HepG2 (cell line): Measurements from ENCODE around the gene ZNHIT6. TPM values are rescaled to one million over a fixed set of nuclear protein-coding genes. Genes with fewer than 3 reads are reported as not detected.

Experiments
- CBX2 ChIP-seq, 2 experiments: fragments of 200-600 bp in 1 of 2; sonication (generic); formaldehyde crosslinking in 1 of 2; IDR thresholded peaks; 2 replicates each; pipeline versions ENCODE4 v1.7.0 to v1.8.1; 2018 to 2022; ENCODE audit warnings: low read depth in 2 of 2, low read length in 1 of 2, mild to moderate bottlenecking in 1 of 2, missing genetic modification reagents in 1 of 2
- HNRNPL ChIP-seq: fragments of 200-400 bp; formaldehyde crosslinking; IDR thresholded peaks from 2 replicates; pipeline ENCODE4 v1.6.1; 2017; ENCODE audit warnings: mild to moderate bottlenecking, low read depth, low read length
- JARID2 ChIP-seq: sonication (generic); formaldehyde crosslinking; IDR thresholded peaks from 2 replicates; pipeline ENCODE4 v1.8.1; 2023; ENCODE audit warnings: missing genetic modification reagents, inconsistent platforms; ENCODE audit not compliant: insufficient replicate concordance
- JUN ChIP-seq: sonication (generic); formaldehyde crosslinking; IDR thresholded peaks from 2 replicates; pipeline ENCODE4 v1.4.0; 2020; ENCODE audit warnings: mild to moderate bottlenecking, missing genetic modification reagents
- KDM5B ChIP-seq: sonication (generic); formaldehyde crosslinking; IDR thresholded peaks from 2 replicates; pipeline ENCODE4 v1.4.0; 2020; ENCODE audit warnings: missing genetic modification reagents, mild to moderate bottlenecking, borderline replicate concordance
- LCORL ChIP-seq, 2 experiments: fragments of 450-650 bp in 1 of 2; sonication (generic) in 1 of 2; formaldehyde crosslinking in 1 of 2; IDR thresholded peaks; 2 replicates each; pipeline versions ENCODE4 v1.5.0 to v1.6.1; 2017 to 2020; ENCODE audit warnings: antibody characterized with exemption in 1 of 2, missing genetic modification reagents in 1 of 2
- MED13 ChIP-seq: sonication (generic); formaldehyde crosslinking; IDR thresholded peaks from 2 replicates; pipeline ENCODE4 v1.5.0; 2020; ENCODE audit warnings: missing genetic modification reagents
- MXI1 ChIP-seq: IDR thresholded peaks from 3 replicates; pipeline ENCODE4 v1.6.1; 2012; ENCODE audit warnings: low read depth, low read length, inconsistent platforms, borderline replicate concordance
- MZF1 ChIP-seq: sonication (generic); formaldehyde crosslinking; IDR thresholded peaks from 2 replicates; pipeline ENCODE4 v1.8.1; 2023; ENCODE audit warnings: mild to moderate bottlenecking, missing genetic modification reagents, borderline replicate concordance
- ONECUT2 ChIP-seq: sonication (generic); formaldehyde crosslinking; IDR thresholded peaks from 2 replicates; pipeline ENCODE4 v1.4.0; 2020; ENCODE audit warnings: missing genetic modification reagents
- SKI ChIP-seq: fragments of 450-650 bp; IDR thresholded peaks from one replicate; pipeline ENCODE4 v1.6.1; 2018; ENCODE audit warnings: mild to moderate bottlenecking; ENCODE audit not compliant: partially characterized antibody
- TRIM24 ChIP-seq: sonication (generic); formaldehyde crosslinking; IDR thresholded peaks from 2 replicates; pipeline ENCODE4 v1.8.0; 2022; ENCODE audit warnings: mild to moderate bottlenecking, missing genetic modification reagents
- U2AF1 ChIP-seq: fragments of 200-400 bp; formaldehyde crosslinking; optimal IDR thresholded peaks from 2 replicates; pipeline ENCODE3; 2017; ENCODE audit warnings: mild to moderate bottlenecking, low read depth, low read length
- ZNF558 ChIP-seq: sonication (generic); formaldehyde crosslinking; IDR thresholded peaks from 2 replicates; pipeline ENCODE4 v1.9.0; 2022; ENCODE audit warnings: mild to moderate bottlenecking, missing genetic modification reagents, borderline replicate concordance
- ZNF598 ChIP-seq: sonication (generic); formaldehyde crosslinking; IDR thresholded peaks from 2 replicates; pipeline ENCODE4 v1.5.1; 2020; ENCODE audit warnings: mild to moderate bottlenecking, missing genetic modification reagents, borderline replicate concordance
- ZNF839 ChIP-seq: sonication (generic); formaldehyde crosslinking; IDR thresholded peaks from 2 replicates; pipeline ENCODE4 v1.4.0; 2020; ENCODE audit warnings: missing genetic modification reagents, mild to moderate bottlenecking, borderline replicate concordance
- polyA plus RNA-seq, 8 experiments: library from polyadenylated mRNA; depleted of rRNA in 3 of 8; stranded (reverse) in 7 of 8; unstranded in 1 of 8; fragments of >200 nt; fragmentation: Illumina TruSeq in 4 of 8; extraction: Trizol in 4 of 8; gene quantifications; 2 replicates each; pipeline versions ENCODE4 v1.2.1 to v1.2.3, GENCODE V29; 2011 to 2016; ENCODE audit warnings: low read depth in 4 of 8, missing spikeins in 1 of 8, mixed read lengths in 1 of 8; ENCODE audit not compliant: insufficient read depth in 1 of 8
- total RNA-seq, 5 experiments: library from RNA; depleted of rRNA; stranded (reverse); fragments of >200 nt; fragmentation: Illumina TruSeq; extraction: Trizol; gene quantifications; 2 replicates each; pipeline ENCODE4 v1.2.3, GENCODE V29; 2016; ENCODE audit warnings: low read depth in 1 of 5
- TF ChIP-seq, protein P1 (sequence below), 2 experiments: fragments of 450-650 bp in 1 of 2; sonication (generic) in 1 of 2; formaldehyde crosslinking; IDR thresholded peaks; 2 replicates each; pipeline versions ENCODE4 v1.5.0 to v1.8.0; 2020 to 2022; ENCODE audit warnings: mild to moderate bottlenecking in 1 of 2, missing genetic modification reagents in 1 of 2
- TF ChIP-seq, protein P2 (sequence below): sonication (generic); formaldehyde crosslinking; IDR thresholded peaks from 2 replicates; pipeline ENCODE4 v1.5.0; 2020; ENCODE audit warnings: missing genetic modification reagents
- TF ChIP-seq, protein P3 (sequence below): IDR thresholded peaks from 2 replicates; pipeline ENCODE4 v1.6.1; 2018; ENCODE audit warnings: missing genetic modification reagents, mild to moderate bottlenecking, missing compliant biosample characterization
- TF ChIP-seq, protein P4 (sequence below): sonication (generic); formaldehyde crosslinking; IDR thresholded peaks from 2 replicates; pipeline ENCODE4 v1.8.0; 2022; ENCODE audit warnings: missing genetic modification reagents, mild to moderate bottlenecking, moderate library complexity, borderline replicate concordance
- TF ChIP-seq, protein P5 (sequence below): IDR thresholded peaks from 2 replicates; pipeline ENCODE4 v1.6.1; 2016
- TF ChIP-seq, protein P6 (sequence below): sonication (generic); formaldehyde crosslinking; IDR thresholded peaks from 2 replicates; pipeline ENCODE4 v1.4.0; 2020; ENCODE audit warnings: mild to moderate bottlenecking, missing genetic modification reagents

ZNHIT6 gene
- total and polyA plus RNA-seq, 2 of the 13 experiments (the other 11 are each of a cell fraction or from before 2014, with no cell fraction given) = 6.0 to 15.2 TPM

DNA sequence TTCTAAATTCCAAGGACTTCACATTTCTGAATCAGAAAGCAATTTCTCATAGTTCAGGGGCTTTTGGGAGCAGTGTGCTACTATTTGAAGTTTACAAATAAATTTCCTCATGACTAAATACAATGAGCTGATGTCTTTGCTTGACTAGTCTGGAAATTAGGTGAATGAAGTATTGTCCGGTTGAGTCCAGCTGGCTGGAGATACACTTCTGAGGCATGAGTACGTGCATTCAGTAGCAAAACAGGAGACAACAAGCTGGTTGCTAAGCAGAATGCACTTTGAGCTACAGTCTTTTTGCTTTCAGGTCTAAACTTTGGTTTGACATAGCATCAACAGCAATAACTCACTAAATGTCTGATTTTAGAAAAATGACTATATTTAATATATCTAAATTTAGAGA lies 27.1 kb downstream of the ZNHIT6 start (continued):
- TF ChIP-seq U2AF1 (no peak), ZNF598 (CRISPR knock-in tag) (no peak), ZNF558 (CRISPR knock-in tag) (no peak), MZF1 (CRISPR knock-in tag) (no peak), HNRNPL (no peak), CBX2 (IDR thresholded peaks at IDR 0.05; ENCODE audit: low read depth, low read length) (no peak), CBX2 (CRISPR knock-in tag; IDR thresholded peaks at IDR 0.05; ENCODE audit: low read depth) (no peak), JARID2 (CRISPR knock-in tag) (no peak), ONECUT2 (CRISPR knock-in tag) (no peak), LCORL (IDR thresholded peaks at IDR 0.05) (no peak), LCORL (CRISPR knock-in tag; IDR thresholded peaks at IDR 0.05) (no peak), KDM5B (CRISPR knock-in tag) (no peak), JUN (no peak), MED13 (CRISPR knock-in tag) (no peak), ZNF839 (CRISPR knock-in tag) (no peak), TRIM24 (no peak), MXI1 (peak; percentile 73; the same call in 2 of the 3 replicates), SKI (peak; percentile 69)
- TF ChIP-seq, protein P1, sequence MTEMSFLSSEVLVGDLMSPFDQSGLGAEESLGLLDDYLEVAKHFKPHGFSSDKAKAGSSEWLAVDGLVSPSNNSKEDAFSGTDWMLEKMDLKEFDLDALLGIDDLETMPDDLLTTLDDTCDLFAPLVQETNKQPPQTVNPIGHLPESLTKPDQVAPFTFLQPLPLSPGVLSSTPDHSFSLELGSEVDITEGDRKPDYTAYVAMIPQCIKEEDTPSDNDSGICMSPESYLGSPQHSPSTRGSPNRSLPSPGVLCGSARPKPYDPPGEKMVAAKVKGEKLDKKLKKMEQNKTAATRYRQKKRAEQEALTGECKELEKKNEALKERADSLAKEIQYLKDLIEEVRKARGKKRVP (CRISPR knock-in tag; IDR thresholded peaks at IDR 0.05) = no peak
- TF ChIP-seq, protein P2, sequence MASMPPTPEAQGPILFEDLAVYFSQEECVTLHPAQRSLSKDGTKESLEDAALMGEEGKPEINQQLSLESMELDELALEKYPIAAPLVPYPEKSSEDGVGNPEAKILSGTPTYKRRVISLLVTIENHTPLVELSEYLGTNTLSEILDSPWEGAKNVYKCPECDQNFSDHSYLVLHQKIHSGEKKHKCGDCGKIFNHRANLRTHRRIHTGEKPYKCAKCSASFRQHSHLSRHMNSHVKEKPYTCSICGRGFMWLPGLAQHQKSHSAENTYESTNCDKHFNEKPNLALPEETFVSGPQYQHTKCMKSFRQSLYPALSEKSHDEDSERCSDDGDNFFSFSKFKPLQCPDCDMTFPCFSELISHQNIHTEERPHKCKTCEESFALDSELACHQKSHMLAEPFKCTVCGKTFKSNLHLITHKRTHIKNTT (CRISPR knock-in tag) = no peak
- TF ChIP-seq, protein P3, sequence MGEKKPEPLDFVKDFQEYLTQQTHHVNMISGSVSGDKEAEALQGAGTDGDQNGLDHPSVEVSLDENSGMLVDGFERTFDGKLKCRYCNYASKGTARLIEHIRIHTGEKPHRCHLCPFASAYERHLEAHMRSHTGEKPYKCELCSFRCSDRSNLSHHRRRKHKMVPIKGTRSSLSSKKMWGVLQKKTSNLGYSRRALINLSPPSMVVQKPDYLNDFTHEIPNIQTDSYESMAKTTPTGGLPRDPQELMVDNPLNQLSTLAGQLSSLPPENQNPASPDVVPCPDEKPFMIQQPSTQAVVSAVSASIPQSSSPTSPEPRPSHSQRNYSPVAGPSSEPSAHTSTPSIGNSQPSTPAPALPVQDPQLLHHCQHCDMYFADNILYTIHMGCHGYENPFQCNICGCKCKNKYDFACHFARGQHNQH (CRISPR knock-in tag) = peak; percentile 71
- TF ChIP-seq, protein P4, sequence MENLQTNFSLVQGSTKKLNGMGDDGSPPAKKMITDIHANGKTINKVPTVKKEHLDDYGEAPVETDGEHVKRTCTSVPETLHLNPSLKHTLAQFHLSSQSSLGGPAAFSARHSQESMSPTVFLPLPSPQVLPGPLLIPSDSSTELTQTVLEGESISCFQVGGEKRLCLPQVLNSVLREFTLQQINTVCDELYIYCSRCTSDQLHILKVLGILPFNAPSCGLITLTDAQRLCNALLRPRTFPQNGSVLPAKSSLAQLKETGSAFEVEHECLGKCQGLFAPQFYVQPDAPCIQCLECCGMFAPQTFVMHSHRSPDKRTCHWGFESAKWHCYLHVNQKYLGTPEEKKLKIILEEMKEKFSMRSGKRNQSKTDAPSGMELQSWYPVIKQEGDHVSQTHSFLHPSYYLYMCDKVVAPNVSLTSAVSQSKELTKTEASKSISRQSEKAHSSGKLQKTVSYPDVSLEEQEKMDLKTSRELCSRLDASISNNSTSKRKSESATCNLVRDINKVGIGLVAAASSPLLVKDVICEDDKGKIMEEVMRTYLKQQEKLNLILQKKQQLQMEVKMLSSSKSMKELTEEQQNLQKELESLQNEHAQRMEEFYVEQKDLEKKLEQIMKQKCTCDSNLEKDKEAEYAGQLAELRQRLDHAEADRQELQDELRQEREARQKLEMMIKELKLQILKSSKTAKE = no peak
- TF ChIP-seq, protein P5, sequence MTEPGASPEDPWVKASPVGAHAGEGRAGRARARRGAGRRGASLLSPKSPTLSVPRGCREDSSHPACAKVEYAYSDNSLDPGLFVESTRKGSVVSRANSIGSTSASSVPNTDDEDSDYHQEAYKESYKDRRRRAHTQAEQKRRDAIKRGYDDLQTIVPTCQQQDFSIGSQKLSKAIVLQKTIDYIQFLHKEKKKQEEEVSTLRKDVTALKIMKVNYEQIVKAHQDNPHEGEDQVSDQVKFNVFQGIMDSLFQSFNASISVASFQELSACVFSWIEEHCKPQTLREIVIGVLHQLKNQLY (CRISPR knock-in tag) = no peak
- TF ChIP-seq, protein P6, sequence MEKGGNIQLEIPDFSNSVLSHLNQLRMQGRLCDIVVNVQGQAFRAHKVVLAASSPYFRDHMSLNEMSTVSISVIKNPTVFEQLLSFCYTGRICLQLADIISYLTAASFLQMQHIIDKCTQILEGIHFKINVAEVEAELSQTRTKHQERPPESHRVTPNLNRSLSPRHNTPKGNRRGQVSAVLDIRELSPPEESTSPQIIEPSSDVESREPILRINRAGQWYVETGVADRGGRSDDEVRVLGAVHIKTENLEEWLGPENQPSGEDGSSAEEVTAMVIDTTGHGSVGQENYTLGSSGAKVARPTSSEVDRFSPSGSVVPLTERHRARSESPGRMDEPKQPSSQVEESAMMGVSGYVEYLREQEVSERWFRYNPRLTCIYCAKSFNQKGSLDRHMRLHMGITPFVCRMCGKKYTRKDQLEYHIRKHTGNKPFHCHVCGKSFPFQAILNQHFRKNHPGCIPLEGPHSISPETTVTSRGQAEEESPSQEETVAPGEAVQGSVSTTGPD (CRISPR knock-in tag) = no peak
